Measurements from ENCODE around the gene CAB39.

CAB39 gene

GRCh38 chr2:230674966-230675672 lies 37.5 kb upstream of the CAB39 start:
- no peak for TF ChIP-seq CTCF (IDR thresholded peaks at IDR 0.05; ENCODE audit: low read depth, low read length, missing control alignments)
- no peak overlapping the region for H3K4me3 ChIP-seq (ENCODE audit: low read depth, low read length)
- DNase-seq (ENCODE audit: low read depth): no peak

- H3K4me3 ChIP-seq (ENCODE audit: low read depth, low read length): no peak overlapping the region
- DNase-seq (ENCODE audit: low read depth): no peak
- TF ChIP-seq CTCF (IDR thresholded peaks at IDR 0.05; ENCODE audit: low read depth, low read length, missing control alignments): no peak
These were observed 36.1 kb upstream of the CAB39 start for GRCh38 chr2:230676546-230676945.

GRCh38 chr2:230677201-230677946 lies 35.3 kb upstream of the CAB39 start:
- TF ChIP-seq CTCF (IDR thresholded peaks at IDR 0.05; ENCODE audit: low read depth, low read length, missing control alignments): no peak
- DNase-seq (ENCODE audit: low read depth): no peak
- H3K4me3 ChIP-seq (ENCODE audit: low read depth, low read length): no peak overlapping the region

- no peak overlapping the region for H3K4me3 ChIP-seq (ENCODE audit: low read depth, low read length)
- DNase-seq (ENCODE audit: low read depth): no peak
- no peak for TF ChIP-seq CTCF (IDR thresholded peaks at IDR 0.05; ENCODE audit: low read depth, low read length, missing control alignments)
These were observed 34.6 kb upstream of the CAB39 start for GRCh38 chr2:230678018-230678417.

- no peak for TF ChIP-seq CTCF (IDR thresholded peaks at IDR 0.05; ENCODE audit: low read depth, low read length, missing control alignments)
- DNase-seq (ENCODE audit: low read depth): no peak
- H3K4me3 ChIP-seq (ENCODE audit: low read depth, low read length): no peak overlapping the region
These were observed 34.2 kb upstream of the CAB39 start for GRCh38 chr2:230678451-230678850.

GRCh38 chr2:230680463-230681170 lies 32.0 kb upstream of the CAB39 start:
- TF ChIP-seq CTCF (IDR thresholded peaks at IDR 0.05; ENCODE audit: low read depth, low read length, missing control alignments): peak; percentile 5
- no peak for DNase-seq (ENCODE audit: low read depth)
- H3K4me3 ChIP-seq (ENCODE audit: low read depth, low read length): no peak overlapping the region

All from GM12864 (cell line).